HepG2 (cell line): ENCODE measurements around the gene GLYR1. TPM values are rescaled to one million over a fixed set of nuclear protein-coding genes. Genes with fewer than 3 reads are reported as not detected.

Experiments
- BCL6 ChIP-seq: IDR thresholded peaks from 2 replicates; pipeline ENCODE4 v1.6.1; 2016; ENCODE audit warnings: missing genetic modification reagents, missing compliant biosample characterization
- EZH2 ChIP-seq: conservative IDR thresholded peaks from 2 replicates; pipeline ENCODE4 v1.6.1; 2012; ENCODE audit warnings: mild to moderate bottlenecking, low read depth, low read length, moderate library complexity
- MIER3 ChIP-seq: IDR thresholded peaks from 2 replicates; pipeline ENCODE4 v1.6.1; 2016; ENCODE audit warnings: missing compliant biosample characterization, borderline replicate concordance
- RELA ChIP-seq: sonication (generic); formaldehyde crosslinking; IDR thresholded peaks from 2 replicates; pipeline ENCODE4 v1.4.0; 2020; ENCODE audit warnings: missing genetic modification reagents
- SIN3A ChIP-seq: IDR thresholded peaks from 2 replicates; pipeline ENCODE4 v1.6.1; 2011; ENCODE audit warnings: low read depth, mild to moderate bottlenecking, control low read depth, low read length, borderline replicate concordance
- TBX3 ChIP-seq: fragments of 450-650 bp; IDR thresholded peaks from 2 replicates; pipeline ENCODE4 v1.6.1; 2017; ENCODE audit warnings: antibody characterized with exemption, mild to moderate bottlenecking, inconsistent platforms, borderline replicate concordance
- TEAD2 ChIP-seq: sonication (generic); formaldehyde crosslinking; IDR thresholded peaks from 2 replicates; pipeline ENCODE4 v1.9.0; 2021; ENCODE audit warnings: missing genetic modification reagents
- THAP8 ChIP-seq: sonication (generic); formaldehyde crosslinking; IDR thresholded peaks from 2 replicates; pipeline ENCODE4 v1.5.1; 2020; ENCODE audit warnings: missing genetic modification reagents, mild to moderate bottlenecking, borderline replicate concordance
- ZBTB43 ChIP-seq: sonication (generic); formaldehyde crosslinking; conservative IDR thresholded peaks from 2 replicates; pipeline ENCODE4 v1.4.0; 2020; ENCODE audit warnings: missing genetic modification reagents
- ZNF564 ChIP-seq: sonication (generic); formaldehyde crosslinking; IDR thresholded peaks from 2 replicates; pipeline ENCODE4 v1.8.1; 2023; ENCODE audit warnings: mild to moderate bottlenecking, missing genetic modification reagents
- ZNF776 ChIP-seq: sonication (generic); formaldehyde crosslinking; IDR thresholded peaks from 2 replicates; pipeline ENCODE4 v1.4.0; 2020; ENCODE audit warnings: mild to moderate bottlenecking, missing genetic modification reagents
- polyA plus RNA-seq, 8 experiments: library from polyadenylated mRNA; depleted of rRNA in 3 of 8; stranded (reverse) in 7 of 8; unstranded in 1 of 8; fragments of >200 nt; fragmentation: Illumina TruSeq in 4 of 8; extraction: Trizol in 4 of 8; gene quantifications; 2 replicates each; pipeline versions ENCODE4 v1.2.1 to v1.2.3, GENCODE V29; 2011 to 2016; ENCODE audit warnings: low read depth in 4 of 8, missing spikeins in 1 of 8, mixed read lengths in 1 of 8; ENCODE audit not compliant: insufficient read depth in 1 of 8
- total RNA-seq, 5 experiments: library from RNA; depleted of rRNA; stranded (reverse); fragments of >200 nt; fragmentation: Illumina TruSeq; extraction: Trizol; gene quantifications; 2 replicates each; pipeline ENCODE4 v1.2.3, GENCODE V29; 2016; ENCODE audit warnings: low read depth in 1 of 5
- TF ChIP-seq, protein P1 (sequence below): sonication (generic); formaldehyde crosslinking; IDR thresholded peaks from 2 replicates; pipeline ENCODE4 v1.4.0; 2020; ENCODE audit warnings: missing genetic modification reagents
- TF ChIP-seq, protein P2 (sequence below): sonication (generic); formaldehyde crosslinking; IDR thresholded peaks from 2 replicates; pipeline ENCODE4 v1.4.0; 2020; ENCODE audit warnings: low read depth, mild to moderate bottlenecking, missing genetic modification reagents
- TF ChIP-seq, protein P3 (sequence below): sonication (generic); formaldehyde crosslinking; IDR thresholded peaks from 2 replicates; pipeline ENCODE4 v1.4.0; 2020; ENCODE audit warnings: mild to moderate bottlenecking, low read depth, missing genetic modification reagents
- TF ChIP-seq, protein P4 (sequence below): IDR thresholded peaks from 2 replicates; pipeline ENCODE4 v1.6.1; 2016; ENCODE audit warnings: mild to moderate bottlenecking, missing biosample characterization, missing genetic modification reagents
- TF ChIP-seq, protein P5 (sequence below): sonication (generic); formaldehyde crosslinking; IDR thresholded peaks from 2 replicates; pipeline ENCODE4 v1.8.0; 2022; ENCODE audit warnings: missing genetic modification reagents, mild to moderate bottlenecking, inconsistent platforms, borderline replicate concordance
- TF ChIP-seq, protein P6 (sequence below): sonication (generic); formaldehyde crosslinking; IDR thresholded peaks from 2 replicates; pipeline ENCODE4 v1.5.1; 2020; ENCODE audit warnings: mild to moderate bottlenecking, moderate library complexity, missing genetic modification reagents

Gene GLYR1
- total and polyA plus RNA-seq, 2 of the 13 experiments (the other 11 are each of a cell fraction or from before 2014, with no cell fraction given), result 28.3 to 48.7 TPM

- TF ChIP-seq, protein P1, sequence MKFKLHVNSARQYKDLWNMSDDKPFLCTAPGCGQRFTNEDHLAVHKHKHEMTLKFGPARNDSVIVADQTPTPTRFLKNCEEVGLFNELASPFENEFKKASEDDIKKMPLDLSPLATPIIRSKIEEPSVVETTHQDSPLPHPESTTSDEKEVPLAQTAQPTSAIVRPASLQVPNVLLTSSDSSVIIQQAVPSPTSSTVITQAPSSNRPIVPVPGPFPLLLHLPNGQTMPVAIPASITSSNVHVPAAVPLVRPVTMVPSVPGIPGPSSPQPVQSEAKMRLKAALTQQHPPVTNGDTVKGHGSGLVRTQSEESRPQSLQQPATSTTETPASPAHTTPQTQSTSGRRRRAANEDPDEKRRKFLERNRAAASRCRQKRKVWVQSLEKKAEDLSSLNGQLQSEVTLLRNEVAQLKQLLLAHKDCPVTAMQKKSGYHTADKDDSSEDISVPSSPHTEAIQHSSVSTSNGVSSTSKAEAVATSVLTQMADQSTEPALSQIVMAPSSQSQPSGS (CRISPR knock-in tag), result peak; percentile 71
- TF ChIP-seq ZNF776 (CRISPR knock-in tag), result peak; percentile 92
- no peak for TF ChIP-seq EZH2
- TF ChIP-seq TEAD2, result no peak
- TF ChIP-seq MIER3 (CRISPR knock-in tag), result no peak; the same call in 1 of the 2 replicates
- TF ChIP-seq, protein P2, sequence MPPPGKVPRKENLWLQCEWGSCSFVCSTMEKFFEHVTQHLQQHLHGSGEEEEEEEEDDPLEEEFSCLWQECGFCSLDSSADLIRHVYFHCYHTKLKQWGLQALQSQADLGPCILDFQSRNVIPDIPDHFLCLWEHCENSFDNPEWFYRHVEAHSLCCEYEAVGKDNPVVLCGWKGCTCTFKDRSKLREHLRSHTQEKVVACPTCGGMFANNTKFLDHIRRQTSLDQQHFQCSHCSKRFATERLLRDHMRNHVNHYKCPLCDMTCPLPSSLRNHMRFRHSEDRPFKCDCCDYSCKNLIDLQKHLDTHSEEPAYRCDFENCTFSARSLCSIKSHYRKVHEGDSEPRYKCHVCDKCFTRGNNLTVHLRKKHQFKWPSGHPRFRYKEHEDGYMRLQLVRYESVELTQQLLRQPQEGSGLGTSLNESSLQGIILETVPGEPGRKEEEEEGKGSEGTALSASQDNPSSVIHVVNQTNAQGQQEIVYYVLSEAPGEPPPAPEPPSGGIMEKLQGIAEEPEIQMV (CRISPR knock-in tag), result peak; percentile 70; the same call in 1 of the 2 replicates
- TF ChIP-seq, protein P3, sequence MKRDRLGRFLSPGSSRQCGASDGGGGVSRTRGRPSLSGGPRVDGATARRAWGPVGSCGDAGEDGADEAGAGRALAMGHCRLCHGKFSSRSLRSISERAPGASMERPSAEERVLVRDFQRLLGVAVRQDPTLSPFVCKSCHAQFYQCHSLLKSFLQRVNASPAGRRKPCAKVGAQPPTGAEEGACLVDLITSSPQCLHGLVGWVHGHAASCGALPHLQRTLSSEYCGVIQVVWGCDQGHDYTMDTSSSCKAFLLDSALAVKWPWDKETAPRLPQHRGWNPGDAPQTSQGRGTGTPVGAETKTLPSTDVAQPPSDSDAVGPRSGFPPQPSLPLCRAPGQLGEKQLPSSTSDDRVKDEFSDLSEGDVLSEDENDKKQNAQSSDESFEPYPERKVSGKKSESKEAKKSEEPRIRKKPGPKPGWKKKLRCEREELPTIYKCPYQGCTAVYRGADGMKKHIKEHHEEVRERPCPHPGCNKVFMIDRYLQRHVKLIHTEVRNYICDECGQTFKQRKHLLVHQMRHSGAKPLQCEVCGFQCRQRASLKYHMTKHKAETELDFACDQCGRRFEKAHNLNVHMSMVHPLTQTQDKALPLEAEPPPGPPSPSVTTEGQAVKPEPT (CRISPR knock-in tag), result no peak
- TF ChIP-seq, protein P4, sequence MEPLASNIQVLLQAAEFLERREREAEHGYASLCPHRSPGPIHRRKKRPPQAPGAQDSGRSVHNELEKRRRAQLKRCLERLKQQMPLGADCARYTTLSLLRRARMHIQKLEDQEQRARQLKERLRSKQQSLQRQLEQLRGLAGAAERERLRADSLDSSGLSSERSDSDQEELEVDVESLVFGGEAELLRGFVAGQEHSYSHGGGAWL (CRISPR knock-in tag), result peak; percentile 91
- TF ChIP-seq TBX3, result no peak
- TF ChIP-seq BCL6 (CRISPR knock-in tag), result peak; percentile 45; the same call in 1 of the 2 replicates
- TF ChIP-seq SIN3A, result 0 out of 2 replicates have a peak, but pooled peaks have one; percentile 7
- no peak for TF ChIP-seq RELA
- TF ChIP-seq, protein P5, sequence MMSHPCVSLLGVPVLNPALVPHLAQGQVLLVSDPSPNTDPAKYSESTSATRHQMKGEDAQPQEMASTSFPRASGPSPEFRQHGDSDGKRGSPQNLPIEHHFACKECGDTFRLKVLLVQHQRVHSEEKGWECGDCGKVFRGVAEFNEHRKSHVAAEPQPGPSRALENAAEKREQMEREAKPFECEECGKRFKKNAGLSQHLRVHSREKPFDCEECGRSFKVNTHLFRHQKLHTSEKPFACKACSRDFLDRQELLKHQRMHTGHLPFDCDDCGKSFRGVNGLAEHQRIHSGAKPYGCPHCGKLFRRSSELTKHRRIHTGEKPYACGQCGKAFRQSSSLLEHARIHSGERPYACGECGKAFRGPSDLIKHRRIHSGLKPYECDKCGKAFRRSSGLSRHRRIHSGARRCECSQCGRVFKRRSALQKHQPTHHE (CRISPR knock-in tag), result peak; percentile 79; the same call in 1 of the 2 replicates
- peak; percentile 60; the same call in 1 of the 2 replicates for TF ChIP-seq ZNF564 (CRISPR knock-in tag)
- TF ChIP-seq ZBTB43 (CRISPR knock-in tag), result no peak; the same call in 1 of the 2 replicates
- TF ChIP-seq, protein P6, sequence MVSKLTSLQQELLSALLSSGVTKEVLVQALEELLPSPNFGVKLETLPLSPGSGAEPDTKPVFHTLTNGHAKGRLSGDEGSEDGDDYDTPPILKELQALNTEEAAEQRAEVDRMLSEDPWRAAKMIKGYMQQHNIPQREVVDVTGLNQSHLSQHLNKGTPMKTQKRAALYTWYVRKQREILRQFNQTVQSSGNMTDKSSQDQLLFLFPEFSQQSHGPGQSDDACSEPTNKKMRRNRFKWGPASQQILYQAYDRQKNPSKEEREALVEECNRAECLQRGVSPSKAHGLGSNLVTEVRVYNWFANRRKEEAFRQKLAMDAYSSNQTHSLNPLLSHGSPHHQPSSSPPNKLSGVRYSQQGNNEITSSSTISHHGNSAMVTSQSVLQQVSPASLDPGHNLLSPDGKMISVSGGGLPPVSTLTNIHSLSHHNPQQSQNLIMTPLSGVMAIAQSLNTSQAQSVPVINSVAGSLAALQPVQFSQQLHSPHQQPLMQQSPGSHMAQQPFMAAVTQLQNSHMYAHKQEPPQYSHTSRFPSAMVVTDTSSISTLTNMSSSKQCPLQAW (CRISPR knock-in tag), result no peak; the same call in 1 of the 2 replicates
- TF ChIP-seq THAP8 (CRISPR knock-in tag), result no peak; the same call in 1 of the 2 replicates
Measured at GRCh38 chr16:4766875-4767628, 80.0 kb downstream of the GLYR1 start, which contains the start of gene ZNF500 (continued).
